Caco-2 (cell line): ENCODE measurements around the gene HSPA6. TPM values are rescaled to one million over a fixed set of nuclear protein-coding genes. Genes with fewer than 3 reads are reported as not detected.

Source experiments
- BruUV-seq: library from RNA; stranded (reverse); fragments of 400-500 nt; replicated peaks from 2 replicates; lab custom pipeline; 2021; lab: Mats Ljungman, UMichigan
- CTCF ChIA-PET: fragments of 300-600 bp; sonication (Branson Sonifier 250); formaldehyde crosslinking; loops from one replicate; lab custom pipeline; 2022; ENCODE audit warnings: antibody characterized with exemption; lab: Charles Lee
- POLR2A ChIA-PET: fragments of 300-600 bp; sonication (Branson Sonifier 250); formaldehyde crosslinking; loops from one replicate; lab custom pipeline; 2022; ENCODE audit warnings: antibody characterized with exemption; lab: Charles Lee
- DNase-seq, 2 experiments: peaks; one replicate each; pipeline versions ENCODE4 v3.0.0 to v3.0.0-alpha.2; 2020 to 2022
- H3K27me3 ChIP-seq: replicated peaks from 2 replicates; pipeline ENCODE4 v1.6.0; 2011; ENCODE audit warnings: low read length; ENCODE audit not compliant: control insufficient read depth, insufficient read depth
- H3K36me3 ChIP-seq: 2 replicates; pipeline ENCODE4 v1.5.1; 2011; ENCODE audit warnings: low read length; ENCODE audit not compliant: control insufficient read depth, insufficient read depth
- H3K4me1 ChIP-seq: fragments of 250-450 bp; sonication (Bioruptor Pico); 2 replicates; pipeline ENCODE4 v1.5.1; 2020; ENCODE audit warnings: mild to moderate bottlenecking
- H3K4me3 ChIP-seq: 2 replicates; pipeline ENCODE4 v1.5.1; 2011; ENCODE audit warnings: low read depth, mild to moderate bottlenecking, control low read depth, low read length
- H3K9me3 ChIP-seq: fragments of 250-450 bp; sonication (Bioruptor Pico); 2 replicates; pipeline ENCODE4 v1.5.1; 2020; ENCODE audit warnings: mild to moderate bottlenecking, moderate library complexity
- H3K27ac Mint-ChIP-seq: one replicate; pipeline ENCODE4 v1.8.0; 2022; ENCODE audit warnings: mixed read lengths; ENCODE audit not compliant: unreplicated experiment
- H3K27me3 Mint-ChIP-seq: one replicate; pipeline ENCODE4 v1.8.0; 2022; ENCODE audit warnings: mixed read lengths; ENCODE audit not compliant: insufficient read depth, unreplicated experiment
- H3K36me3 Mint-ChIP-seq: one replicate; pipeline ENCODE4 v1.8.0; 2022; ENCODE audit warnings: mild to moderate bottlenecking, mixed read lengths; ENCODE audit not compliant: insufficient read depth, unreplicated experiment
- H3K4me1 Mint-ChIP-seq: one replicate; pipeline ENCODE4 v1.8.0; 2022; ENCODE audit warnings: low read depth, mixed read lengths; ENCODE audit not compliant: unreplicated experiment
- H3K4me3 Mint-ChIP-seq: one replicate; pipeline ENCODE4 v1.8.0; 2022; ENCODE audit warnings: mild to moderate bottlenecking, moderate library complexity, mixed read lengths; ENCODE audit not compliant: unreplicated experiment
- H3K9me3 Mint-ChIP-seq: one replicate; pipeline ENCODE4 v1.8.0; 2022; ENCODE audit warnings: mixed read lengths; ENCODE audit not compliant: unreplicated experiment
- CTCF ChIP-seq, 2 experiments: fragments of 200-600 bp in 1 of 2; IDR thresholded peaks; 1 replicate in 1 of 2; 2 replicates in 1 of 2; pipeline versions ENCODE4 v1.5.1 to v1.8.0; 2011 to 2022; ENCODE audit warnings: antibody characterized with exemption in 1 of 2, control low read depth in 1 of 2, inconsistent platforms in 1 of 2, low read depth in 1 of 2, low read length in 1 of 2, mild to moderate bottlenecking in 1 of 2, moderate library complexity in 1 of 2; ENCODE audit not compliant: insufficient read depth in 1 of 2, severe bottlenecking in 1 of 2, unreplicated experiment in 1 of 2
- intact Hi-C: fragments of 100-400 bp; cut with micrococcal nuclease; formaldehyde crosslinking; loops from one replicate; pipeline ENCODE4 v1.10.0; 2022; ENCODE audit not compliant: unreplicated experiment
- total RNA-seq: library from RNA; stranded (reverse); gene quantifications from 2 replicates; pipeline ENCODE4 v1.2.3, GENCODE V29; 2022

HSPA6 gene
- total RNA-seq, 1 experiment from 2014 or later: 0.32 TPM

GRCh38 chr1:161483361-161483760 is 41.0 kb upstream of the HSPA6 start:
- POLR2A ChIA-PET: no interaction called here
- Mint-ChIP-seq H3K4me1 (no peaks in the 10 kb centered on the region), H3K4me3 (no peak overlapping the region), H3K27me3 (peaks cover 3% of the 10 kb centered on the region), H3K36me3 (no peaks in the 10 kb centered on the region), H3K9me3 (no peaks in the 10 kb centered on the region), H3K27ac (no peak overlapping the region)
- no peak for DNase-seq
- CTCF ChIA-PET: no interaction called here
- BruUV-seq: no TSS peak
- Histone ChIP-seq H3K9me3 (0 out of 2 replicates have a peak, but pooled peaks cover 3% of the 10 kb centered on the region), H3K4me1 (no peaks in the 10 kb centered on the region), H3K4me3 (no peak overlapping the region), H3K27me3 (no peaks in the 10 kb centered on the region; the same call in none of the 2 replicates), H3K36me3 (no peaks in the 10 kb centered on the region)
- intact Hi-C loops: no loop called here
- TF ChIP-seq CTCF (IDR thresholded peaks at IDR 0.05; ENCODE audit: insufficient read depth in 1 of 2, low read depth in 1 of 2, low read length in 1 of 2, severe bottlenecking in 1 of 2, unreplicated experiment in 1 of 2): peak in 1 of 2 experiments; percentile 19

DNA sequence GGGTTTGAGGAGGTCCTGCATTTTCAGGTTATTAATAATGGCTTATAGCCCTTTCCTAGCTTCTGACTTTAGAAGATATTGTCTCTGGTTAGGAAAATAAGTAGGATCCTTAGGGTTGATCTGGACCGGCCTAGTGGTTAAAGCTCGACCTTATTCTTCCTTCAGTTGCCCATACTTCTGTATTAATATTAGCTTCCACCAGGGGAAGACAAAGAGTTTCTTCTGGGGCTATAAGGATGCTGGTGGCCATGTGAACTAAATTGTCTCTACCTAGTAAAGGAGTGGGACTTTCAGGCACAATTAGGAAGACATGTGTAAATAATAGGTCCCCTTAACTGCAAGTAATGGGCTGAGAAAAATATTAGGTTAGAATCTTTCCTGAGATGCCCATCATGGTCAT is 39.7 kb upstream of the HSPA6 start:
- POLR2A ChIA-PET: no interaction called here
- peaks cover 11% of the 10 kb centered on the region for H3K27me3 Mint-ChIP-seq

More for the DNA sequence above, 39.7 kb upstream of the HSPA6 start:
- Mint-ChIP-seq H3K4me3 (no peak overlapping the region), H3K27ac (no peak overlapping the region), H3K9me3 (no peaks in the 10 kb centered on the region), H3K36me3 (no peaks in the 10 kb centered on the region), H3K4me1 (no peaks in the 10 kb centered on the region)
- peak; percentile 14 to 39 for TF ChIP-seq CTCF (IDR thresholded peaks at IDR 0.05; ENCODE audit: insufficient read depth in 1 of 2, low read depth in 1 of 2, low read length in 1 of 2, severe bottlenecking in 1 of 2, unreplicated experiment in 1 of 2)
- BruUV-seq: no TSS peak
- H3K36me3 ChIP-seq: no peaks in the 10 kb centered on the region
- no peaks in the 10 kb centered on the region for H3K4me1 ChIP-seq
- CTCF ChIA-PET: interaction anchor here (1.4 kb wide), 1 partner anchor 254 kb away, joined by 3 read pairs; no protein-coding TSS in a partner anchor
- no peaks in the 10 kb centered on the region for H3K9me3 ChIP-seq
- intact Hi-C loops: loop anchor here (1.0 kb wide), 1 partner anchor 257 kb away; no protein-coding TSS in a partner anchor
- DNase-seq: no peak
- no peaks in the 10 kb centered on the region; the same call in none of the 2 replicates for H3K27me3 ChIP-seq
- no peak overlapping the region for H3K4me3 ChIP-seq
